Activated CD8-positive, alpha-beta memory T cell treated with anti-CD3 and anti-CD28 coated beads for 48 hours (primary cell): ENCODE results near the gene DHRSX.
"Not testable (repeated sequence)": the region's sequence is repeated elsewhere in the genome, so short reads cannot be mapped to it uniquely, and the experiment has no call there.

Experiments used
- DNase-seq, 3 experiments: peaks; one replicate each; pipeline ENCODE4 v3.0.0-alpha.2; 2020; ENCODE audit warnings: low read depth in 2 of 3, low spot score in 2 of 3

DHRSX gene

GRCh38 chrX:2498781-2499302 lies 1.9 kb downstream of the DHRSX start:
- DNase-seq: no peak

DNA sequence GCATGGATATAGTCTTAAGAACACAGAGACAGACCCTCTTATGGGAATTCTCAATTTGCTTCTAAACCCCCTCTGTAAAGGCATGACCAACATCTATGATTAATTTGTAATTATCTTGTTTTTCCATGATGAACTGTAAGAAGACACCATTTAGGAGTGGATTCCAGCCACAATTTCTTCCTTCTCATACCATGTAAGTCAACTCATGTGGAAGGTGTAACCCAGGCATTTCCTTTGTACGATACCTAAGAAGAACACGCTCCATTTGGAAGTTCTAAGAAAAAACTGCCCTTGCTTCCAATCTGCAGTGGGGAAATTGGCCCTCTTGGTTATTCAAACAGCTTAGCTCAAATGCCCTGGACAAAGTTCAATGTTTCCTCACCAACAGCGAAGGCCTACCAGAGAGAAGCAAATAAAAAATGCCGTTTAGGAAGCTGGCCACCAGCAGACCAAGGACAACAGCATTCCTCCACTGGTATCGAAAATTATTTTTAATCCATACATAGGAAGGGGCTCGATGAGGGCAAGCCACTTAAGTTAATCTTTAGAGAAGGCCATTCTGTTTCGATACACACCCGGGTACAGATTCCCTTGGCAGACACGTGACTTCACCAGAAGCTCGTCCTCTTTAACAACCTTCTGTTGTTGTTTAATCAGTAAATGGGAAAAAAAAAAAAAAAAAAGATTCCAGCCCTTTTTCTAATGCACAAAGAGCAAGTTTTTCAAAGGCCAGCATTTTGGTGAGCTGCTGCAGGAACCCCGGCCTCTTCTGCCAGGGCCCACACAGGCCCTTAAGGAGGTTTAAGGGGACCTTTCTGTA lies 2.6 kb downstream of the DHRSX start:
- no peak for DNase-seq

DNA sequence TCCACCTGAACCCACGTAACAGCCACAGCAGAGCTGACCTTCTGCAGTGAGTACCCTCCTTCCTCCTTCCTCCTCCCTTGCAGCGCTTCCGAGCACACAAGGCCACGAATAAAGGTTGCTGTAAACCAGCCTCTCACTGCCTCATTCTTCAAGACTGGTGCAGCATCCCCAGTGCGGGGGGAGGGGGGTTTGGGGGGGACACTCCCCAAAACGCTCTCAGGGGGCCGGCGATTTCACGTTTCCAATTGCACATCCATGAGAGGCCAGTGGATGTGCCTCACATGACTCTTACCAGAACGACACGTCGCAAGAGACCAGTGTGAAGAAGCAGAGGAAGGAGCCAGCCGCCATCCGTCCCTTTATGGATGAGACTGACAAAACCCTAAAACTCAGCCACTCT lies 5.2 kb downstream of the DHRSX start:
- DNase-seq: no peak

GRCh38 chrX:2492531-2493218 lies 8.1 kb downstream of the DHRSX start:
- no peak for DNase-seq

- no peak for DNase-seq
These were observed 10.1 kb downstream of the DHRSX start for GRCh38 chrX:2490634-2491033.

DNA sequence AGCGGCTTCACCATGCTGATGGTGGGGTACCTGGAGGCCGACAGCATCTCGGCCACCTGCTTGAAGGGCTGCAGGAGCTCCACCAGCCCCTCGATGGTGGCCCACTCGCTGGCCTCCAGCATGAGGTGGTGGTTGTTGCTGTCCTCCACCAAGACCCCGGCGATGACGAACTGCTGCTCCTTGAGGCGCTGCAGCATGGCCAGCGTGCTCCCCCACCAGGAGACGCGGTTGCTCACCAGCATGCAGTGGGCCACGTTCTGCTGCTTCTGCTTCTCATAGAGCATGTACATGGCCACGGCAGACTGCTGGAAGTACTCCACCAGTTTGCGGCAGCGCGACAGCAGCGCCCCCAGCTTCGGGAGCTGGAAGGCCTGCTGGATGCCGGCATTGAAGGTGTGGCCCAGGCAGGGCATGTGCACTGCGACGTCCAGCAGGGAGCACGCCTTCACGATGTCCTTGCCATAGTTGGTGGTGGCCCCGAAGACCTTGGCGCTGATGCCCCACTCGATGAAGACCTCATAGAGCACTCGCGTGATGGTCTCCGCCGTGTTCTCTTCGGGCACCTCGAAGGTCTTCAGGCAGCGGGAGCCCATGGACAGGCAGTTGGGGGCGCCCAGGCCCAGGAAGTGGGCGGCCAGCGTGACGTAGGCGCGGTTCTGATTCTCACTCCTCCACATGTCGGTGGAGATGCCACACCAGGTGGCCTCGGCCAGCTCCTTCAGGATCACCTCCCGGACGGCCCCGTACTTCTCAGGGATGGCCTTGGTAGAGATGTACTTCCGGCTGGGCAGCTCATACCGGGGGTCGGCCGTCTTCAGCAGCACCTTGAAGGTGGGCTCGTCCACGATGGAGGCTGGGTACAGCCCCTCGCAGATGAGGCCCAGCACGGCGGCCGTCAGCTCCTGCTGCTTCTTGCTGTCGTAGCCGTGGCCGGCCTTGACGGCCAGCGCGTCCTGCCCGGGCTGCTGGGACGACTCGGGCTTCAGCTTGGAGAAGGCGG lies 11.0 kb downstream of the DHRSX start:
- DNase-seq: no peak

- no peak for DNase-seq
These were observed 12.0 kb downstream of the DHRSX start for GRCh38 chrX:2488621-2489285.

GRCh38 chrX:2487366-2487765 lies 13.4 kb downstream of the DHRSX start:
- no peak for DNase-seq

- no peak for DNase-seq
These were observed 14.2 kb downstream of the DHRSX start for GRCh38 chrX:2486476-2487133.

GRCh38 chrX:2485789-2486345 lies 14.9 kb downstream of the DHRSX start:
- DNase-seq: no peak

GRCh38 chrX:2484721-2485648 lies 15.8 kb downstream of the DHRSX start:
- DNase-seq: no peak

DNA sequence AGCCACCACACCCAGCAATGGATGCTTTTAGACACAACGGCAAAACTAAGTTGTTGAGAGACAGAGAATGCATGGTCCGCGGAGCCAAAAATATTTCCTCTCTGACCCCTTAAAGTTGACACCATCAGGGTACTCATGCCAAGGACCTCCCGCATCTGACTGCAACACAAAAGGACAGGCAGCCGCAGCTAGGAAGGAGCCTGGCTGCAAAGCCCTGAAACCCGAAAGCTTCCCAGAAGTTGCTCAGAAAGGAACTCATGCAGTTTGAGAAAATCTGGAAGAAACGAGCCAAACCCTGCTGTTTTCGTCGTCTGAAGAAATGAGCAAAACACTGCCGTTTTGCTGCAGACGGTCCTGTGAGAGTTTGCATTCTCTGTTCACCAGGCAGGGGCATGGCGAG lies 16.5 kb downstream of the DHRSX start:
- no peak for DNase-seq

DNA sequence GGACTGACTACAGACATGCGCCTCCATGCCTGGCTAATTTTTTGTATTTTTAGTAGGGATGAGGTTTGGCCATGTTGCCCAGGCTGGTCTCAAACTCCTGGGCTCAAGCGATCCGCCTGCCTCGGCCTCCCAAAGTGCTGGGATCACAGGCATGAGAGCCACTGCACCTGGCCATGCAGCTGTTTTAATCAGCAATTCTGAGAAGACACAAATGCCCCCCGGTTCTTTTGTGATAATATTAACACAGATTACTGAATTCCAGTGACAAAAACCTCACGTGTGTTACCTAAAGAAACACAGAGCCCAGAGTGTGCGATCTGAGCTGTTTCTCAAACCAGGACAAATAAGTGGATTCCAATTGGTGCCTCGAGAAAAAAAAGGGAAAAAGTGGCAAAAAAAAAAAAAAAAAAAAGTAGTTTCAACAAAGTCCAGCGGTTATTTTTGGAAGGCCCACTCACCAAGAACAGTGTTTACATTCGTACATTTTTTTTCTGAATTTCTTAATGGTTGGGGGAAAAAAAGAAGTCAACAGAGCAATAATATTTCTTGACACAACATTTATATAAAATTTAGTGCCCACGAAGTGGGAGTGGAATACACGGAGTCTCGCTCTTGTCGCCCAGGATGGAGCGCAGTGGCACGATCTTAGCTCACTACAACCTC lies 17.2 kb downstream of the DHRSX start:
- DNase-seq: no peak

DNA sequence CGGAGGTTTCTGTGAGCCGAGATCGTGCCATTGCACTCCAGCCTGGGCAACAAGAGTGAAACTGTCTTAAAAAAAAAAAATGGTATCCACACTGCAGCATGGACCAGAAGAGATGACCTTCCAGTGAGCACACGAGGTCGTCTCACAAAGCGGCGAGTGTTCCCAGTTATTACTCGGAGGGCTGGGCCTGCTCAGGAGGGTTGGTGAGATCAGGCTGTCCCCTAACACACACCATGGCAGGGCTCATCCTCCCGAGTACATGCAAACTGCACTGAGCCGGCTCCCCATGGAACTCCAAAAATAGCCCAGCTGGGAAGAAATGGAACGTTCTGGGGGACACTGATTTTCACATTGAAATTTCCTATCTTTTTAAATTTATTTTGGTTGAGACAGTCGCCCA lies 19.2 kb downstream of the DHRSX start:
- not testable (repeated sequence) for DNase-seq

GRCh38 chrX:2479982-2480381 lies 20.8 kb downstream of the DHRSX start:
- not testable (repeated sequence) for DNase-seq

GRCh38 chrX:2479420-2479780 lies 21.4 kb downstream of the DHRSX start:
- DNase-seq: no peak

DNA sequence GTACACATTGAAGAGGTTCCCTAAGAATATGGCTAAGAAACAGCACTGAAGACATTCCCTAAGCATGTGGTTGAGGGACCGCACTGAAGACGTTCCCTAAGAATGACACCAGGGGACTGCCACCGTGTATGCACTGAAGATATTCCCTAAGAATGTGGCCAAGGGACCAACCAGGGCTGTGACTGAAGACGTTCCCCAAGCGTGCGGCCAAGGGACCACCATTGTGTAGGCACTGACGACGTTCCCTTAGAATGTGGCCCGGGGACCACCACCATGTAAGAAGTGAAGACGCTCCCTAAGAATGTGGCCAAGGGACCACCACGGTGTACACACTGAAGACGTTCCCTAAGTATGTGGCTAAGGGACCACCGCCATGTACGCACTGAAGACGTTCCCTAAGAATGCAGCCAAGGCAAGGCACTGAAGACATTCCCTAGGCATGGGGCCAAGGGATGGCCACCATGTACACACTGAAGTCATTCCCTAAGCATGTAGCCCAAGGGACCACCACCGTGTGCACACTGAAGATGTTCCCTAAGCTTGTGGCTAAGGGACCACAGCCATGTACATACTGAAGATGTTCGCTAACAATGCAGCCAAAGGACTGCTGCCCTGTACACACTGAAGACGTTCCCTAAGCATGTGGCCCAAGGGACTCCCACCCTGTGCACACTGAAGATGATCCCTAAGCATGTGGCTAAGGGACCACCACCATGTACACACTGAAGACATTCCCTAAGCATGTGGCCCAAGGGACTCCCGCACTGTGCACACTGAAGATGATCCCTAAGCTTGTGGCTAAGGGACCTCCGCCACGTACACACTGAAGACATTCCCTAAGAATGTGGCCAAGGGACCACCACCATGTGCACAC lies 22.0 kb downstream of the DHRSX start:
- no peak for DNase-seq
